Adrenal gland (tissue), 12 donors: Measurements from ENCODE around the gene CDH4. TPM values are rescaled to one million over a fixed set of nuclear protein-coding genes. Genes with fewer than 3 reads are reported as not detected.

ENCODE experiments used
- DNase-seq, 7 donors: peaks; one replicate each; pipeline ENCODE4 v3.0.0-alpha.2; 2019 to 2020
- H3K27ac ChIP-seq, 5 donors: fragments of 200-600 bp; sonication (generic) in 4 of 5; 1 replicate in 3 of 5; 2 replicates in 2 of 5; pipeline versions ENCODE4 v1.5.1 to v1.8.0; 2016 to 2020; ENCODE audit warnings: mild to moderate bottlenecking in 1 of 5
- H3K27me3 ChIP-seq: fragments of 200-600 bp; 2 replicates; pipeline ENCODE4 v1.8.0; 2021
- H3K36me3 ChIP-seq, 2 donors: fragments of 200-600 bp; replicated peaks in 1 of 2; 1 replicate in 1 of 2; 2 replicates in 1 of 2; pipeline versions ENCODE4 v1.5.1 to v1.8.0; 2018 to 2022
- H3K4me1 ChIP-seq, 2 donors: fragments of 200-600 bp; replicated peaks in 1 of 2; 1 replicate in 1 of 2; 2 replicates in 1 of 2; pipeline versions ENCODE4 v1.5.1 to v1.8.0; 2018 to 2021
- H3K4me3 ChIP-seq, 4 donors: fragments of 200-600 bp; sonication (generic) in 3 of 4; one replicate each; pipeline ENCODE4 v1.5.1; 2016 to 2018
- H3K9me3 ChIP-seq, 3 donors: fragments of 200-600 bp; sonication (generic) in 1 of 3; replicated peaks in 1 of 3; 1 replicate in 2 of 3; 2 replicates in 1 of 3; pipeline versions ENCODE4 v1.5.1 to v1.8.0; 2016 to 2021
- CTCF ChIP-seq, 6 experiments: fragments of 450-650 bp in 4 of 6; fragments of 200-600 bp in 2 of 6; sonication (generic) in 1 of 6; IDR thresholded peaks; 1 replicate in 5 of 6; 2 replicates in 1 of 6; pipeline versions ENCODE4 v1.5.1 to v1.8.0; 2016 to 2021; ENCODE audit warnings: antibody characterized with exemption in 6 of 6, mild to moderate bottlenecking in 2 of 6, moderate library complexity in 1 of 6
- POLR2A ChIP-seq, 2 donors: fragments of 450-650 bp; IDR thresholded peaks; one replicate each; pipeline ENCODE4 v1.6.1; 2017; ENCODE audit warnings: antibody characterized with exemption in 2 of 2, mild to moderate bottlenecking in 2 of 2, moderate library complexity in 1 of 2
- WGBS, 4 donors: extraction: QIAGEN DNeasy Blood & Tissue Kit in 2 of 4; methylation state at CpG; one replicate each; pipeline versions ENCODE4 v1.1.5 to v1.1.7; 2013 to 2017; 5-methylcytosine and 5-hydroxymethylcytosine counted together
- intact Hi-C, 2 donors: fragments of 100-400 bp; cut with DNase I; formaldehyde crosslinking; loops; one replicate each; pipeline versions ENCODE4 v1.14.1 to v1.15.0; 2022 to 2023
- polyA plus RNA-seq, 3 donors: library from polyadenylated mRNA; stranded (reverse); fragments of 200-250 nt in 2 of 3; fragments of 350-450 nt in 1 of 3; fragmentation: Illumina TruSeq in 1 of 3; extraction: RNeasy Lipid Tissue Mini Kit (QIAGEN cat#74804) in 1 of 3; gene quantifications; one replicate each; pipeline ENCODE4 v1.2.3, GENCODE V29; 2013 to 2014
- total RNA-seq, 9 donors: library from RNA; depleted of rRNA in 4 of 9; stranded (reverse); fragments of >200 nt in 4 of 9; fragments of 120-200 nt in 1 of 9; fragmentation: NEBNext Ultra II Directional in 1 of 9; extraction: Animal tissue kit (Norgen Biotek cat#: 25700) in 1 of 9; gene quantifications; one replicate each; pipeline versions ENCODE4 v1.1.0 to v1.2.4, GENCODE V29; 2013 to 2023
- donor health status: healthy with polysubstance abuse.
- donor health status: Bipolar disorder and iron deficiency.
- donor health status: DM: yes; HTN: yes; CAD: no.
- donor health status: DM: no; HTN: no; CAD: no.
- donor health status: DM: no; HTN: no; CAD: no.
- donor health status: DM: yes; HTN: yes; CAD: no.

The CDH4 gene
- total and polyA plus RNA-seq, 12 donors = 0.08 to 0.53 (median 0.20) TPM; not detected in 3

GRCh38 chr20:61522498-61523090, 270.5 kb downstream of the CDH4 start:
- Histone ChIP-seq H3K9me3 (no peaks in the 10 kb centered on the region), H3K4me3 (no peak overlapping the region), H3K36me3 (no peaks in the 10 kb centered on the region), H3K27ac (no peak overlapping the region), H3K27me3 (no peaks in the 10 kb centered on the region), H3K4me1 (no peaks in the 10 kb centered on the region)
- no peak for DNase-seq
- TF ChIP-seq CTCF (IDR thresholded peaks at IDR 0.05) (no peak), POLR2A (IDR thresholded peaks at IDR 0.05) (no peak)
- intact Hi-C loops = no loop called here
- 87 to 90% (median 89%) methylated on average over 25 of the region's 25 CpGs for WGBS, 4 donors

DNA sequence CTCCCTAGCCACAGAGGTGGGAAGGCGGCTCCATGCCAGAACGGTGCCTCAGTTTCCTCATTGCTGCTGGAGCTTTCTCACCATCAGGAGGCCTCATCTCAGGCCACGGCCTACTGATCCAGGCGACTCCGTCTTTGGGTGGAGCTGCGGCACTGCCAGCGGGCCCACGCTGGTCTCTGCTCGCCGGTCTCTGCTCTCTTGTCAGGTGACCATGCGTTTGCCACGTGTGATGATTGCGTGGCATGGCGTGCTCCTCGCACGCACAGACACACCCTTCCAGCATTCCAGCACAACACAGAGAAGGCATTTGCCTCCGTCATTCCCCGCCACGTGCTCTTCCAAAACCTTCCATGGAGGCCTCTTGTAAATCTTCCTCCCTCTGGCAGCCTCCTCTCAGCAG, 271.1 kb downstream of the CDH4 start:
- no peak for DNase-seq
- TF ChIP-seq CTCF (IDR thresholded peaks at IDR 0.05) = no peak
- TF ChIP-seq POLR2A (IDR thresholded peaks at IDR 0.05) = no peak

GRCh38 chr20:61524951-61525666, 273.0 kb downstream of the CDH4 start:
- Histone ChIP-seq H3K9me3 (no peaks in the 10 kb centered on the region), H3K27ac (no peak overlapping the region), H3K4me1 (no peaks in the 10 kb centered on the region), H3K27me3 (no peaks in the 10 kb centered on the region), H3K36me3 (no peaks in the 10 kb centered on the region), H3K4me3 (no peak overlapping the region)
- intact Hi-C loops = no loop called here
- TF ChIP-seq CTCF (IDR thresholded peaks at IDR 0.05) (no peak), POLR2A (IDR thresholded peaks at IDR 0.05) (no peak)
- WGBS, 4 donors = 49 to 73% (median 65%) methylated on average over 9 to 13 of the region's 13 CpGs
- no peak for DNase-seq

More for the DNA sequence above, 271.1 kb downstream of the CDH4 start:
- H3K9me3 ChIP-seq = no peaks in the 10 kb centered on the region
- H3K4me1 ChIP-seq = no peaks in the 10 kb centered on the region
- H3K27ac ChIP-seq = no peak overlapping the region
- intact Hi-C loops = no loop called here
- no peaks in the 10 kb centered on the region for H3K27me3 ChIP-seq
- no peaks in the 10 kb centered on the region for H3K36me3 ChIP-seq
- H3K4me3 ChIP-seq = no peak overlapping the region
- WGBS, 4 donors = 90 to 92% (median 91%) methylated on average over 18 to 19 of the region's 19 CpGs

- no peak for DNase-seq
- Histone ChIP-seq H3K4me3 (no peak overlapping the region), H3K9me3 (no peaks in the 10 kb centered on the region), H3K36me3 (no peaks in the 10 kb centered on the region), H3K27ac (no peak overlapping the region), H3K27me3 (no peaks in the 10 kb centered on the region), H3K4me1 (no peaks in the 10 kb centered on the region)
- intact Hi-C loops = no loop called here
- 42 to 45% (median 44%) methylated on average over 15 to 21 of the region's 21 CpGs for WGBS, 4 donors
- TF ChIP-seq CTCF (IDR thresholded peaks at IDR 0.05) (no peak), POLR2A (IDR thresholded peaks at IDR 0.05) (no peak)
Measured at GRCh38 chr20:61525781-61526431, 273.8 kb downstream of the CDH4 start.
